Astrocyte of the spinal cord (primary cell): Measurements from ENCODE around the gene SHB.
A peak's percentile ranks its signal among the peaks of the same experiment; 100 is the strongest.

Source experiments
- DNase-seq: peaks from one replicate; pipeline ENCODE4 v3.0.0; 2011; ENCODE audit warnings: low read depth, low spot score
- H3K4me3 ChIP-seq: 2 replicates; pipeline ENCODE4 v1.5.1; 2011; ENCODE audit warnings: low read depth, mild to moderate bottlenecking, low read length, moderate library complexity
- in situ Hi-C: cut with HindIII; loops from 2 replicates; pipeline ENCODE4 v1.10.0; 2017; ENCODE audit warnings: low sequenced_read_pairs
- TF ChIP-seq, protein P1 (sequence below): IDR thresholded peaks from 2 replicates; pipeline ENCODE4 v1.5.1; 2012; ENCODE audit warnings: low read depth, mild to moderate bottlenecking, low read length, inconsistent platforms

Gene SHB

GRCh38 chr9:37986001-37986400, 83.0 kb downstream of the SHB start:
- in situ Hi-C loops = no loop called here

GRCh38 chr9:37984672-37985611, 84.1 kb downstream of the SHB start:
- peak; percentile 69 for DNase-seq
- in situ Hi-C loops = no loop called here
- H3K4me3 ChIP-seq = no peak overlapping the region
- TF ChIP-seq, protein P1, sequence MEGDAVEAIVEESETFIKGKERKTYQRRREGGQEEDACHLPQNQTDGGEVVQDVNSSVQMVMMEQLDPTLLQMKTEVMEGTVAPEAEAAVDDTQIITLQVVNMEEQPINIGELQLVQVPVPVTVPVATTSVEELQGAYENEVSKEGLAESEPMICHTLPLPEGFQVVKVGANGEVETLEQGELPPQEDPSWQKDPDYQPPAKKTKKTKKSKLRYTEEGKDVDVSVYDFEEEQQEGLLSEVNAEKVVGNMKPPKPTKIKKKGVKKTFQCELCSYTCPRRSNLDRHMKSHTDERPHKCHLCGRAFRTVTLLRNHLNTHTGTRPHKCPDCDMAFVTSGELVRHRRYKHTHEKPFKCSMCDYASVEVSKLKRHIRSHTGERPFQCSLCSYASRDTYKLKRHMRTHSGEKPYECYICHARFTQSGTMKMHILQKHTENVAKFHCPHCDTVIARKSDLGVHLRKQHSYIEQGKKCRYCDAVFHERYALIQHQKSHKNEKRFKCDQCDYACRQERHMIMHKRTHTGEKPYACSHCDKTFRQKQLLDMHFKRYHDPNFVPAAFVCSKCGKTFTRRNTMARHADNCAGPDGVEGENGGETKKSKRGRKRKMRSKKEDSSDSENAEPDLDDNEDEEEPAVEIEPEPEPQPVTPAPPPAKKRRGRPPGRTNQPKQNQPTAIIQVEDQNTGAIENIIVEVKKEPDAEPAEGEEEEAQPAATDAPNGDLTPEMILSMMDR = peak; percentile 30

More at GRCh38 chr9:37986001-37986400, 83.0 kb downstream of the SHB start:
- TF ChIP-seq, protein P1 = no peak
- no peak overlapping the region for H3K4me3 ChIP-seq
- DNase-seq = no peak

DNA sequence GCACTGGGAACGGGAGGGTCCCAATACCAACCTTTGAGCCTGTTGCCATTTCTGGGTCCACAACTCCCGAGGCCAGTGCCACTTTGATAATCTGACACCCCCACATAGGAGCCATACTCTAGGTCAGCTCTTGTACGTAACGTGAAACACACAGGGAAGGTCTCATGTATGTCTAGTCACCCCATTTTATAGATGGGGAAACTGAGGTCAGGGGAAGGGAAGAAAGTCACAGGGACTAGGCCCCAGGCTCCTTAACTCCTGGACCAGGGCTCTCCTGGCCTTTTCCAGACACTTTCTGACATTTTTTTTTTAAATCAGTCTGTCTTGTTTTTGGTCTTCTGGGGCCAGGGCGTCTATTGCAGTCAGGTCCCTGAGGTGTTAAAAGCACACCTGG, 84.8 kb downstream of the SHB start:
- no peak overlapping the region for H3K4me3 ChIP-seq
- no peak for DNase-seq
- in situ Hi-C loops = no loop called here
- TF ChIP-seq, protein P1 = no peak

DNA sequence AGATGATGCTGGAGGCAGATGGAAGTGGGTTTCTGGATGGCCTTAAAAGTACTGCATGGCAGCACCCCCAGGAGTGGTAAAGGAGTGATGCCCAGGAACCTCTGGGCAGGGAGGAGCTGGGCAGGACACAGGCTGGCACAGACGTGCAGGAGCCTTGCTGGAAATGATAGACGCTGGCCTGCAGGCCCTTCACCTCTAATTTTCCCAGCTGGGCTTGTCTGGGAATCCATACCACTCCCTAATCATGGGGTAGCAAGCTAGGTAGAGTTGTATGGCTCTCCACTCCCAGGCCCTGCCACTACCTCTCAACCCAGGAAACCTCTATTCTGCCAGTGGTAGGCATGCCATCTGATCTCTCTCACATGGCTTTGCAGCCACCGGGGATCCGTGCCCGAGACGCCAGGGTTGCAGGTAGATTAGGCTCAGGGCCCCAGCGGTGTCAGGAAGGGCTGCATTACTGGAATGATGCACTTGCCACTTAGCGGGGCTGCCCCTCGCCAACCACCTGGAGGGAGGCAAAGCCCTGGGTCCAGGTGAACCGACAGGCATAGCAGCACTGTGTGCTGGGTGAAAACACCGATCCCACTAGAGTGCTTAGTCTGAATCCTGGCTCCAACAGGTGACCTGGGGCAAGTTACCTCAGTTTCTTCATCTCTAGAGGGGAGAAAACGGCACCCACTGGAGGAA, 85.5 kb downstream of the SHB start:
- no peak for DNase-seq
- in situ Hi-C loops = no loop called here
- TF ChIP-seq, protein P1 = no peak
- H3K4me3 ChIP-seq = no peak overlapping the region

DNA sequence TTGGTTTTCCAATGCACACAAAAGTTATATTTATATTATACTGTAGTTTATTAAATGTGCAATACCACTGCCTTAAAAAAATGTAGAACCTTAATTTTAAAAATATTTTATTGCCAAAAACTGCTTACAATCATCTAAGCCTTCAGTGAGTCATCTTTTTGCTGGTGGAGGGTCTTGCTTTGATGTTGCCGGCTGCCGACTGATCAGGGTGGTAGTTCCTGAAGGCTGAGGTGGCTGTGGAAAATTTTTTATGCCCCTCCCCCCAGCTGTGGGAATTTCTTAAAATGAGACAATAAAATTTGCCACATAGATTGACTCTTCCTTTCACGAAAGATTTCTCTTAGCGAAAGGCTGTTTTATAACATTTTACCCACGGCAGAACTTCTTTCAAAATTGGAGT, 89.2 kb downstream of the SHB start:
- no peak overlapping the region for H3K4me3 ChIP-seq
- in situ Hi-C loops = no loop called here
- TF ChIP-seq, protein P1 = no peak
- DNase-seq = no peak

DNA sequence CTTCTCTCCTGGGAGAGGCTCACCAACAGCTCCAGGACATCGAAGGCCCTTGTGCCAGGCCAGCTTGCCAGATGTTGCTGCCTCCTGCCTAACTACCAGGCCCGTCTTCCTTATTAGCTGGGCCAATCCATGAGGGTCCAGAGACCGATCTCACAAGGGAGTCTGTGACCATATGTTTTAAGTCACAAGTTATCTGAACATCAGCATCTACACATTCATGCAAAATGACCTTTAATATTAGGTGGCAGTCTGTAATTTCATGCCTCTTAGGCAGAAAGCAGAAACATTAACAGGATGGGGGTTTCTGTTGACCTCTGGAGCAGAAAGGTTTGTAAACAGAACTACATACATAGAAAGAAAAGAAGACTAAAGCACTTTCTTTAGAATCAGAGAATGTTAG, 90.0 kb downstream of the SHB start:
- TF ChIP-seq, protein P1 = no peak
- in situ Hi-C loops = no loop called here
- no peak for DNase-seq
- no peak overlapping the region for H3K4me3 ChIP-seq
